SK-N-SH (cell line): Measurements from ENCODE around the gene ELMO2. TPM values are rescaled to one million over a fixed set of nuclear protein-coding genes. Genes with fewer than 3 reads are reported as not detected.

Experiments
- CTCF ChIA-PET: fragments of 300-600, 350-600 bp; formaldehyde crosslinking; extraction: SDS; loops from one replicate; lab custom pipeline; 2021; lab: Yijun Ruan, JAX
- POLR2A ChIA-PET: fragments of 350-600 bp; sonication (Branson Sonifier 250); formaldehyde crosslinking; extraction: SDS; loops from one replicate; lab custom pipeline; 2020; ENCODE audit warnings: antibody characterized with exemption, inconsistent platforms; lab: Yijun Ruan, JAX
- DNase-seq: peaks from one replicate; pipeline ENCODE4 v3.0.0; 2012
- H2AFZ ChIP-seq: fragments of 200-600 bp; sonication (generic); 2 replicates; pipeline ENCODE4 v1.8.1; 2016; ENCODE audit warnings: antibody characterized with exemption, mild to moderate bottlenecking, low read depth
- H3F3A ChIP-seq: fragments of 200-600 bp; sonication (generic); replicated peaks from 2 replicates; pipeline ENCODE3; 2016; ENCODE audit warnings: antibody characterized with exemption, mild to moderate bottlenecking; ENCODE audit not compliant: insufficient read depth
- H3K27ac ChIP-seq, 2 experiments: fragments of 200-500 bp in 1 of 2; fragments of 200-600 bp in 1 of 2; sonication (Bioruptor generic) in 1 of 2; sonication (generic), shearing (Covaris generic) in 1 of 2; 2 replicates each; pipeline versions ENCODE4 v1.5.1 to v1.6.1; 2014 to 2016; ENCODE audit warnings: low read depth in 2 of 2, inconsistent platforms in 1 of 2, low read length in 1 of 2, mild to moderate bottlenecking in 1 of 2, mixed read lengths in 1 of 2
- H3K27me3 ChIP-seq: fragments of 200-600 bp; sonication (generic), shearing (Covaris generic); 2 replicates; pipeline ENCODE4 v1.6.1; 2016; ENCODE audit warnings: mixed run types; ENCODE audit not compliant: insufficient read depth
- H3K36me3 ChIP-seq, 2 experiments: fragments of 200-500 bp in 1 of 2; fragments of 200-600 bp in 1 of 2; sonication (Bioruptor generic) in 1 of 2; sonication (generic) in 1 of 2; replicated peaks in 1 of 2; 2 replicates each; pipeline versions ENCODE3 to v1.5.1; 2014 to 2016; ENCODE audit warnings: low read length in 1 of 2, mild to moderate bottlenecking in 1 of 2; ENCODE audit not compliant: insufficient read depth in 2 of 2, control insufficient read depth in 1 of 2
- H3K4me1 ChIP-seq, 2 experiments: fragments of 200-500 bp in 1 of 2; fragments of 200-600 bp in 1 of 2; sonication (Bioruptor generic) in 1 of 2; sonication (generic), shearing (Covaris generic) in 1 of 2; 2 replicates each; pipeline versions ENCODE4 v1.5.1 to v1.6.1; 2014 to 2016; ENCODE audit warnings: low read depth in 1 of 2, low read length in 1 of 2, mixed run types in 1 of 2; ENCODE audit not compliant: insufficient read depth in 2 of 2, control insufficient read depth in 1 of 2
- H3K4me2 ChIP-seq: fragments of 200-600 bp; sonication (generic), shearing (Covaris generic); 2 replicates; pipeline ENCODE4 v1.6.1; 2017; ENCODE audit warnings: mixed run types
- H3K4me3 ChIP-seq, 2 experiments: fragments of 200-500 bp in 1 of 2; fragments of 200-600 bp in 1 of 2; sonication (Bioruptor generic) in 1 of 2; sonication (generic), shearing (Covaris generic) in 1 of 2; 2 replicates each; pipeline versions ENCODE4 v1.5.1 to v1.8.1; 2014 to 2016; ENCODE audit warnings: low read depth in 2 of 2, inconsistent platforms in 1 of 2, low read length in 1 of 2, mild to moderate bottlenecking in 1 of 2, mixed read lengths in 1 of 2, moderate library complexity in 1 of 2
- H3K79me2 ChIP-seq: fragments of 200-600 bp; sonication (generic); 2 replicates; pipeline ENCODE4 v1.8.1; 2017; ENCODE audit warnings: mild to moderate bottlenecking; ENCODE audit not compliant: insufficient read depth
- H3K9ac ChIP-seq: fragments of 200-600 bp; sonication (generic); 2 replicates; pipeline ENCODE4 v1.6.1; 2017; ENCODE audit warnings: mixed run types
- H3K9me2 ChIP-seq: fragments of 200-600 bp; sonication (generic); 2 replicates; pipeline ENCODE4 v1.6.1; 2017; ENCODE audit warnings: mixed run types
- H3K9me3 ChIP-seq: fragments of 200-600 bp; sonication (generic); 2 replicates; pipeline ENCODE4 v1.6.1; 2017; ENCODE audit warnings: mixed run types, mild to moderate bottlenecking, moderate library complexity
- H4K20me1 ChIP-seq: fragments of 200-600 bp; sonication (generic); 2 replicates; pipeline ENCODE4 v1.6.1; 2017; ENCODE audit warnings: mild to moderate bottlenecking, mixed run types; ENCODE audit not compliant: insufficient read depth
- EP300 ChIP-seq, 2 experiments: IDR thresholded peaks; 2 replicates each; pipeline versions ENCODE4 v1.4.0 to v1.6.1; 2012; ENCODE audit warnings: borderline replicate concordance in 1 of 2, low read depth in 1 of 2, low read length in 1 of 2
- JUND ChIP-seq: IDR thresholded peaks from 2 replicates; pipeline ENCODE4 v1.4.0; 2012
- NFIC ChIP-seq: IDR thresholded peaks from 2 replicates; pipeline ENCODE4 v1.4.0; 2012; ENCODE audit warnings: borderline replicate concordance
- NRF1 ChIP-seq: IDR thresholded peaks from 2 replicates; pipeline ENCODE4 v1.6.1; 2012; ENCODE audit warnings: low read depth, mild to moderate bottlenecking, low read length
- RCOR1 ChIP-seq: fragments of 150-350 bp; IDR thresholded peaks from 2 replicates; pipeline ENCODE4 v1.6.1; 2017; ENCODE audit warnings: antibody characterized with exemption, low read length
- REST ChIP-seq: IDR thresholded peaks from 2 replicates; pipeline ENCODE4 v1.6.1; 2012; ENCODE audit warnings: mild to moderate bottlenecking, low read depth, low read length, moderate library complexity
- YY1 ChIP-seq: IDR thresholded peaks from 2 replicates; pipeline ENCODE4 v1.4.0; 2012; ENCODE audit warnings: low read depth, mild to moderate bottlenecking
- WGBS: methylation state at CpG from one replicate; pipeline ENCODE4 v1.1.6; 2017; ENCODE audit warnings: low lambda C conversion rate; 5-methylcytosine and 5-hydroxymethylcytosine counted together
- polyA plus RNA-seq, 3 experiments: library from polyadenylated mRNA; depleted of rRNA; stranded (reverse); fragments of >200 nt; gene quantifications; 2 replicates each; pipeline ENCODE4 v1.2.3, GENCODE V29; 2012

ELMO2 gene
- polyA plus RNA-seq, 1 of the 3 experiments (the other 2 are of a cell fraction) = 32.1 TPM

GRCh38 chr20:46333161-46333991 lies 73.0 kb downstream of the ELMO2 start (continued):
- TF ChIP-seq NRF1 (no peak), YY1 (no peak), JUND (no peak)

DNA sequence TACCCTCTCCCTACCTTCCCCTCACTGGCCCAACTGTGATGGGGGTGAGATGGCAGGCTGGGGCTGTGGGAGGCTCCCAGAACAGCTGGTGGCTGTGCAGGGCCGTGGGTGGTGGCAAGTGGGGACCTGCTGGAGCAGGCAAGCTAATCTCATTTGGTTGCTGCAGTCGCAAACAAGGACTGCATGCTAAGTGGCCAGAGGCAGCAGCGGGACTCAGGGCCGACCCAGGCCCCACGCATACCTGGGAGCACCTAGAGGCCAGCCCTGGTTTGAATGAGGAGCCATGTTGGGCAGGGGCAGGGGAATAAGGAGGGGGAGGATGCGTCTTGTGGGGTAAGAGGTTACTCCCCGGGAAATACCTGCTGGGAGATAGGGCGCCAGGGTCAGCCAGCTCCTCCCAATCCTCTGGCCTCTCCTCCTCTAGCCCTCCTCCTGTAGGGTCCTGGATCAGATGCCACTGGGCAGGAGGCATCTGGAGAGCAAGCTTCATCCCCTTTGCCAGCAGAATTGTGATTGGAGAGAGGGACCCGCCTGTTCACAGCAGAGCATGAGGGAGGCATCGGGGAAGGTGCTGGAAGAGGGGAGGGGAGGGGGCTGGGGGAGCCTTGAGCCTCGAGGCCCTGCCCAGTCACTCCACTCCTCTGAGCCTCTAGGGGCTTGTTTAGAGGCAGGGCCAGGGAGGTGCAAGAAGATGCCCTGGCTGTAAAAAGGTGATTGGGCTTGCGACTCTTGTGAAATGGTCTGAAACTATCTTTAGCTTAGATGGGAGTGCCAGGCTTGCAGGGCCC lies 73.8 kb downstream of the ELMO2 start:
- DNase-seq = peak; percentile 65
- H3K27ac ChIP-seq = peak overlapping the region in 1 of 2 experiments; percentile 85; a peak in 2 of 4 replicates
- no peak overlapping the region for H3K4me2 ChIP-seq
- H3K4me3 ChIP-seq = no peak overlapping the region
- no peak overlapping the region for H3K9ac ChIP-seq
- H3K27me3 ChIP-seq = peaks cover 14% of the 10 kb centered on the region; the same call in 1 of the 2 replicates
- TF ChIP-seq EP300 (IDR thresholded peaks at IDR 0.05; ENCODE audit: borderline replicate concordance in 1 of 2, low read depth in 1 of 2, low read length in 1 of 2) (peak in 1 of 2 experiments; percentile 33; a peak in 2 of 4 replicates), REST (no peak), RCOR1 (no peak), NFIC (no peak)
- no peaks in the 10 kb centered on the region for H3K79me2 ChIP-seq
- no peaks in the 10 kb centered on the region for H3K9me3 ChIP-seq
- no peaks in the 10 kb centered on the region for H4K20me1 ChIP-seq
- H2AFZ ChIP-seq = no peak overlapping the region
- H3F3A ChIP-seq = no peaks in the 10 kb centered on the region
- H3K4me1 ChIP-seq = peaks cover 0 to 70% of the 10 kb centered on the region in 2 experiments; a peak in 2 of 4 replicates
- no peaks in the 10 kb centered on the region for H3K36me3 ChIP-seq
- ChIA-PET POLR2A (interaction anchor here (0.5 to 1.4 kb wide), 6 partner anchors 9 to 107 kb away, joined by 3 to 5 read pairs (median 3); no protein-coding TSS in a partner anchor), CTCF (interaction anchor here (0.6 to 6.3 kb wide), 10 partner anchors 11 to 346 kb away, joined by 3 to 54 read pairs (median 13); no protein-coding TSS in a partner anchor)
- H3K9me2 ChIP-seq = no peaks in the 10 kb centered on the region
- WGBS = 51% methylated on average over 9 of the region's 12 CpGs
